HepG2 (cell line): ENCODE results near the gene SRCAP. TPM values are rescaled to one million over a fixed set of nuclear protein-coding genes. Genes with fewer than 3 reads are reported as not detected.

Experiments used
- FOXK1 ChIP-seq: sonication (generic); formaldehyde crosslinking; IDR thresholded peaks from 2 replicates; pipeline ENCODE4 v1.4.0; 2020; ENCODE audit warnings: low read depth, missing genetic modification reagents, borderline replicate concordance
- HMGXB4 ChIP-seq, 2 experiments: sonication (generic) in 1 of 2; formaldehyde crosslinking in 1 of 2; IDR thresholded peaks; 2 replicates each; pipeline versions ENCODE4 v1.4.0 to v1.6.1; 2018 to 2020; ENCODE audit warnings: missing genetic modification reagents in 2 of 2, borderline replicate concordance in 1 of 2, low read depth in 1 of 2, mild to moderate bottlenecking in 1 of 2, missing biosample characterization in 1 of 2
- NCOA2 ChIP-seq: sonication (generic); formaldehyde crosslinking; IDR thresholded peaks from 2 replicates; pipeline ENCODE4 v1.8.0; 2022; ENCODE audit warnings: inconsistent platforms
- NFYC ChIP-seq: IDR thresholded peaks from 2 replicates; pipeline ENCODE4 v1.6.1; 2016; ENCODE audit warnings: missing genetic modification reagents, missing compliant biosample characterization
- NONO ChIP-seq, 2 experiments: fragments of 450-650 bp in 1 of 2; sonication (generic) in 1 of 2; formaldehyde crosslinking in 1 of 2; IDR thresholded peaks in 1 of 2; conservative IDR thresholded peaks in 1 of 2; 2 replicates each; pipeline versions ENCODE4 v1.6.1 to v1.8.0; 2017 to 2022; ENCODE audit warnings: mild to moderate bottlenecking in 1 of 2, missing genetic modification reagents in 1 of 2, moderate library complexity in 1 of 2
- PLRG1 ChIP-seq: fragments of 450-650 bp; conservative IDR thresholded peaks from 2 replicates; pipeline ENCODE4 v1.6.1; 2016
- RAD21 ChIP-seq: fragments of 450-650 bp; formaldehyde crosslinking; IDR thresholded peaks from 2 replicates; pipeline ENCODE4 v1.5.0; 2020; ENCODE audit warnings: mild to moderate bottlenecking
- RARG ChIP-seq: sonication (generic); formaldehyde crosslinking; IDR thresholded peaks from 2 replicates; pipeline ENCODE4 v1.4.0; 2020; ENCODE audit warnings: low read depth, mild to moderate bottlenecking, missing genetic modification reagents
- RORA ChIP-seq: sonication (generic); formaldehyde crosslinking; IDR thresholded peaks from 2 replicates; pipeline ENCODE4 v1.5.0; 2020; ENCODE audit warnings: mild to moderate bottlenecking, missing genetic modification reagents, moderate library complexity
- SP1 ChIP-seq, 2 experiments: fragments of 450-650 bp in 1 of 2; sonication (generic) in 1 of 2; formaldehyde crosslinking in 1 of 2; IDR thresholded peaks; 2 replicates each; pipeline versions ENCODE4 v1.4.0 to v1.6.1; 2016 to 2020; ENCODE audit warnings: missing genetic modification reagents in 1 of 2
- SPEN ChIP-seq: sonication (generic); formaldehyde crosslinking; IDR thresholded peaks from 2 replicates; pipeline ENCODE4 v1.5.1; 2020; ENCODE audit warnings: low read depth, mild to moderate bottlenecking, missing genetic modification reagents
- ZNF232 ChIP-seq: sonication (generic); formaldehyde crosslinking; IDR thresholded peaks from 2 replicates; pipeline ENCODE4 v1.4.0; 2020; ENCODE audit warnings: missing genetic modification reagents, borderline replicate concordance
- ZNF24 ChIP-seq: fragments of 450-650 bp; IDR thresholded peaks from 2 replicates; pipeline ENCODE4 v1.6.1; 2017; ENCODE audit warnings: antibody characterized with exemption, mild to moderate bottlenecking
- ZNF512B ChIP-seq: sonication (generic); formaldehyde crosslinking; IDR thresholded peaks from 2 replicates; pipeline ENCODE4 v1.5.1; 2020; ENCODE audit warnings: missing genetic modification reagents, mild to moderate bottlenecking, borderline replicate concordance
- ZNF609 ChIP-seq: sonication (generic); formaldehyde crosslinking; IDR thresholded peaks from 2 replicates; pipeline ENCODE4 v1.4.0; 2020; ENCODE audit warnings: mild to moderate bottlenecking, missing genetic modification reagents, borderline replicate concordance
- ZNF614 ChIP-seq: IDR thresholded peaks from 2 replicates; pipeline ENCODE4 v1.6.1; 2018; ENCODE audit warnings: missing biosample characterization, missing genetic modification reagents, inconsistent platforms, borderline replicate concordance
- polyA plus RNA-seq, 8 experiments: library from polyadenylated mRNA; depleted of rRNA in 3 of 8; stranded (reverse) in 7 of 8; unstranded in 1 of 8; fragments of >200 nt; fragmentation: Illumina TruSeq in 4 of 8; extraction: Trizol in 4 of 8; gene quantifications; 2 replicates each; pipeline versions ENCODE4 v1.2.1 to v1.2.3, GENCODE V29; 2011 to 2016; ENCODE audit warnings: low read depth in 4 of 8, missing spikeins in 1 of 8, mixed read lengths in 1 of 8; ENCODE audit not compliant: insufficient read depth in 1 of 8
- total RNA-seq, 5 experiments: library from RNA; depleted of rRNA; stranded (reverse); fragments of >200 nt; fragmentation: Illumina TruSeq; extraction: Trizol; gene quantifications; 2 replicates each; pipeline ENCODE4 v1.2.3, GENCODE V29; 2016; ENCODE audit warnings: low read depth in 1 of 5
- TF ChIP-seq, protein P1 (sequence below): sonication (generic); formaldehyde crosslinking; IDR thresholded peaks from 2 replicates; pipeline ENCODE4 v1.9.0; 2021; ENCODE audit warnings: missing genetic modification reagents, borderline replicate concordance

Gene SRCAP
- total and polyA plus RNA-seq, 2 of the 13 experiments (the other 11 are each of a cell fraction or from before 2014, with no cell fraction given) = 4.9 to 9.0 TPM

DNA sequence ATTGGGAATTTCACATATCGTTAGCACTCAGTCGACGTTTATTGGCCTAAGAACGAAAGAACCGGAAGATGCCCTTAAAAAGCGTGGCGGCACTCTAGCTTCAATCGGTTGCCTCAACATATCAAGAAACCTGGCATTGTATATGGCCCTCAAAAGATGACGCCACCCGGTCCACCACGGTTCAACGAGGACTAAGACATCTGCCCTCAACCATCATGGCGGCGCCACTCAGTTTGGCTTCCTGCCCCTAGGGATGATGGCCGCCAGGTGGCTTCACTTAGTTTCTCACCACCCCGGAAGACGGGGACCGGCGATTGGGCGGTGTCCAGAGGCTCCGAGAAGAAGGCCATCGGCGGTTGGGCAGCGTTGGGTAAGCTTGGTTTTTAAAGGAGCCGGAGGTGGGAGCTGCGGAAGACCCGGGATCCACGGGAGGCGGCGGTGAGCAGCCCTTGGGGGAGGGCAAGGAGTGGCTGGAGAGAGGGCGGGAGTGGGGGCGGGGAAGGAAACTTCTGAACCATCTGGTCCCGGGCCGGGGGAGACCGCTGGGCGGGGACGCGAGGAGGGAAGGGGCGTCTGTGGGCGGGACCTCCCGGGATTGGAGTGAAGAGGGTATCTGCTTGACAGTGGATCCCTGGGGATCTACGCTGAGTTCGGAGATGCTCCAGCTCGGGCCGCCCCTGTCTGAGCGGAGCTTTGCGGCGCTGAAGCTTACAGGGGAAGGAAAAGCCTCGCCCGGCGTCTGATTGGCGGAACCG lies 48.4 kb upstream of the SRCAP start, which contains the start of gene PRR14 (continued):
- TF ChIP-seq NFYC (peak; percentile 99), NONO (IDR thresholded peaks at IDR 0.05) (no peak), NONO (CRISPR knock-in tag; conservative IDR thresholded peaks at IDR 0.05) (peak; percentile 93), HMGXB4 (CRISPR knock-in tag; IDR thresholded peaks at IDR 0.05; ENCODE audit: borderline replicate concordance in 1 of 2, low read depth in 1 of 2) (peak; percentile 52 to 74), PLRG1 (no peak), ZNF614 (CRISPR knock-in tag) (peak; percentile 62; the same call in 1 of the 2 replicates), NCOA2 (CRISPR knock-in tag) (no peak), RARG (peak; percentile 84; the same call in 1 of the 2 replicates), FOXK1 (CRISPR knock-in tag) (peak; percentile 68; the same call in 1 of the 2 replicates), ZNF24 (no peak), RAD21 (CRISPR knock-in tag) (peak; percentile 46; the same call in 1 of the 2 replicates), SP1 (IDR thresholded peaks at IDR 0.05) (no peak), SP1 (CRISPR knock-in tag; IDR thresholded peaks at IDR 0.05) (peak; percentile 49), ZNF512B (CRISPR knock-in tag) (no peak; the same call in 1 of the 2 replicates), SPEN (peak; percentile 83), RORA (CRISPR knock-in tag) (no peak), ZNF232 (CRISPR knock-in tag) (peak; percentile 39; the same call in 1 of the 2 replicates), ZNF609 (CRISPR knock-in tag) (peak; percentile 55; the same call in 1 of the 2 replicates)
- TF ChIP-seq, protein P1, sequence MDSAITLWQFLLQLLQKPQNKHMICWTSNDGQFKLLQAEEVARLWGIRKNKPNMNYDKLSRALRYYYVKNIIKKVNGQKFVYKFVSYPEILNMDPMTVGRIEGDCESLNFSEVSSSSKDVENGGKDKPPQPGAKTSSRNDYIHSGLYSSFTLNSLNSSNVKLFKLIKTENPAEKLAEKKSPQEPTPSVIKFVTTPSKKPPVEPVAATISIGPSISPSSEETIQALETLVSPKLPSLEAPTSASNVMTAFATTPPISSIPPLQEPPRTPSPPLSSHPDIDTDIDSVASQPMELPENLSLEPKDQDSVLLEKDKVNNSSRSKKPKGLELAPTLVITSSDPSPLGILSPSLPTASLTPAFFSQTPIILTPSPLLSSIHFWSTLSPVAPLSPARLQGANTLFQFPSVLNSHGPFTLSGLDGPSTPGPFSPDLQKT (CRISPR knock-in tag) = no peak
